ENCODE measurements around the gene KIF5A.
"Not testable (repeated sequence)": the region's sequence is repeated elsewhere in the genome, so short reads cannot be mapped to it uniquely, and the experiment has no call there.

KIF5A gene

GRCh38 chr12:57585156-57585555 lies 35.3 kb downstream of the KIF5A start:
- no peak for DNase-seq

- no peak for DNase-seq
These were observed 36.3 kb downstream of the KIF5A start for GRCh38 chr12:57586128-57586527.

DNA sequence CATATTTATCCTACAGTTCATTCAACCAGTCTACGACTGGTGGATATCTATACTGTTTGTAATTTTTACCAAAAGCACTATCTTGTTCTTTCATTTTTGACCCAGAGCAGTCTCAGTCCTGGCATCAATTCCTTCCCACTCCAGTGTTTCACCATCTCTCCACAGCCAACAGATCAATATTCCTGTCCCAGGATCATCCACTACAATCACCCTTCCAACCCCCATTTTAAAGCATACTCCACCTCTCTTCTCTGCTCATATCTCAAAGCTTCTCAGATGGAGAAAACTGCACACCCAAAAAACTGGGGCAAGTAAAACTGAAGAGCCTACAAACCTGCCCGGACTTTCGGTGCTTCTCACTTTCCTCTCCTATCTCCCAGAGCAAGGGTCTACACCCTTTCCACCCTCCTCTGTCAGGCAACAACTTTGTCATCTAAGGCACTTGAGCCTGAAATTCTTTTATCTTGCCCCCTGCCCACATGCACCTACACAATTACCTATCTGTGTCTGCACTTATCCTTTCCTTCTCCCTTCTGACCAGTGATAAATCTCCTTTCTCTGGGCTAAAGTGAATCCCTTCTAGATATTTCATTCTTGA lies 37.1 kb downstream of the KIF5A start:
- DNase-seq, result no peak

DNA sequence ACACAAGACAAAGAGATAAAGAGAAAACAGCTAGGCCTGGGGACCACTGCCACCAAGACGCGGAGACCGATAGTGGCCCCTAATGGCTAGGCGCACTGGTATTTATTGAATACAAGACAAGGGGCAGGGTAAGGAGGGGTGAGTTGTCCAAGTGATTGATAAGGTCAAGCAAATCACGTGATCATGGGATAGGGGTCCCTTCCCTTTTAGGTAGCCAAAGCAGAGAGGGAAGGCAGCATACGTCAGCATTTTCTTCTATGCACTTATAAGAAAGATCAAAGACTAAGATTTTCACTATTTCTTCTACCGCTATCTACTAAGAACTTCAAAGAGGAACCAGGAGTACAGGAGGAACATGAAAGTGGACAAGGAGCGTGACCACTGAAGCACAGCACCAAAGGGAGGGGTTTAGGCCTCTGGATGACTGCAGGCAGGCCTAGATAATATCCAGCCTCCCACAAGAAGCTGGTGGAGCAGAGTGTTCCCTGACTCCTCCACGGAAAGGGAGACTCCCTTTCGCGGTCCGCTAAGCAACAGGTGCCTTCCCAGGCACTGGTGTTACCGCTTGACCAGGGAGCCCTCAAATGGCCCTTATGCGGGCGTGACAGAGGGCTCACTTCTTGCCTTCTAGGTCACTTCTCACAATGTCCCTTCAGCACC lies 39.2 kb downstream of the KIF5A start:
- DNase-seq, result not testable (repeated sequence)

DNA sequence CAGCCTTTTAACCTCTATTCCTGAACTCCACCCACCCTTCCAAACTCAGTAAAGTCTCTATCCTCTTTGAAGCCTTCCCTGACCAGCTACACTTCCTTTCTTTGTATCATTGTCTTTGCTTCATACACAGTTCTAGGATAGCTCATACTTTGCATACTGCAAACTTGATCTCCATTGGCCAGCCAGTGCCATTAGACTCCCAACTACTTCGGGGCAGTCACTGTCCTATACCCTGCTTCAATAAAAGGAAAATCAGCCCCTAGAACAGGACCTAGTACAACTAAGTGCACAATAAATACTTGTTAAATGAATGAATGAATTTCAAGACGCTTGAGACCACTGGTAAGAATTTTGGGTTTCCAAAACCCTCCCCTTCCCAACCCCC lies 40.6 kb downstream of the KIF5A start:
- DNase-seq, result no peak

GRCh38 chr12:57590864-57591781 lies 41.3 kb downstream of the KIF5A start, which contains the start of gene PIP4K2C:
Gene PIP4K2C, plus strand, starts transcription at chr12:57591192. Its CDS starts 98 bp downstream, at chr12:57591290.
- peak; percentile 87 for DNase-seq

GRCh38 chr12:57591782-57592325 lies 42.0 kb downstream of the KIF5A start:
- no peak for DNase-seq

DNA sequence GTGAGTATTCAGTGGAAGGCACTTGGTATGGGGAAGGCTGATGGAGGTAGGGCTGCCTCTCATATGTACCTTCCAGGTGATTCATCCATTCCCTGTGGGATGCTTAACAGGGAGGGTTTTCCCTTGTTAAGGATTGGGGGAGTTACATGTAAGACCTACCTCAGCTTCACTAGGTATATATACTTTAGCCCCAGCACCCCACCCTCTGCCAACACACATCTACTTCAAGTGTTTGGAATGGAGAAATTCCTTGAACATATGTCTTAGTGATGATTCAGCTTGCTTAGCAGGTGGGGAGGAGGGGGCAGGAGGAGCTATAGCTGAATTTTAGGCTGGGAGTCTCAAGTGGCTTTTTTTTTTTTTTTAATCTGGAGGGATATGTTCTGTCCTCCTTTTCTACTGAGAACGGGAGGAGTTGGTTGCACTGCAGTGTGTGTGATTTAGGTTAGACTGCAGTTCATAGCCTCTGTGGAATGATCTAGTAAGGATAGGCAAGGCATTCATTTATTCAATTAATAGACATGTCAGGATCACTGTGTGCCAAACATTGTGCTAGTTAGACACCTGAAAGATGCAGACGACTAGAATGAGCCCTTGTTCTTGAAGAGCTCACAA lies 42.8 kb downstream of the KIF5A start:
- no peak for DNase-seq

- DNase-seq, result no peak
These were observed 43.3 kb downstream of the KIF5A start for GRCh38 chr12:57593187-57593586.

DNA sequence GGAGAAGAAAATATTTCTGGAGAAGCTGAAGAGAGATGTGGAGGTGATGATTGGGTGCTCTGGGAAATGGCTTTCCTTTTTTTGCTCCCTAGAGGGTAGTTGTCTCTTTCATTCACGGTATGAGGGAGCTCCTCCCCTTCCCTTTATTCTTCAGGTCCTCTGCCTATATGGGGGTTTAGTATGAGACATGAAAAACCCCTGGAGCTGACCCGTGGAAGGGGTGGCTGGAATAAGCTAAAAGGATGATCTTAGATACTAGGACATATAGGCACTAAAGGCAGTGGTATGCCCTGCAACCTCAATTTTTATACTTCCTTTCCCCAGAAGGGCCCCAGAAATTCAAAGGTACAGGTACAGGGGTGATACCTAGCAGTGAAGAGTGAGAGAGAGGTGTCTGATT lies 50.6 kb downstream of the KIF5A start:
- DNase-seq, result no peak

DNA sequence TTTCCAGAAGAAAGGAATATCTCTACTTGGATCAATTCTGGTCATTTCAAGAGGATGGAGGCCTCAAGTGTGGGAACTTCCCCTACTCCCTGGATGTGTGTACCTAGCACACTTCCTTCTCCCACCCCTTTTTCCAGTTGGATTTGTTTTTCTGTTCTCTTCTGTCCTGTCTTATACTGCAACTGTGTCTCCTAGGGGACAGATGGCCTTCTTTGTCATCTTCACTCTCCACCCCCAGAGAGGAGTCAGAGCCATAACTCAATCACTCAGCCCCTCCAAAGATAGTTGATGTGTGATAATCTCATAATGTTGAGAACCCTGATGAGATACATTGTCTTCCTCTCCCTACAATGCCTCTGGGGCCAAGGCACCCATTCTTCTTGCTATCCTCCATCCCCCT lies 52.7 kb downstream of the KIF5A start:
- DNase-seq, result no peak

- no peak for DNase-seq
These were observed 53.5 kb downstream of the KIF5A start for GRCh38 chr12:57603324-57603723.

- DNase-seq, result no peak
These were observed 54.1 kb downstream of the KIF5A start for GRCh38 chr12:57603815-57604453.

GRCh38 chr12:57604454-57604991 lies 54.7 kb downstream of the KIF5A start, which contains the start of gene DTX3:
Gene DTX3, plus strand, starts transcription at chr12:57604824. Its CDS starts 1,694 bp downstream, at chr12:57606518.
- peak; percentile 44 for DNase-seq

- DNase-seq, result no peak
These were observed 55.4 kb downstream of the KIF5A start for GRCh38 chr12:57604992-57605810.

- no peak for DNase-seq
These were observed 56.0 kb downstream of the KIF5A start for GRCh38 chr12:57605811-57606311.

DNA sequence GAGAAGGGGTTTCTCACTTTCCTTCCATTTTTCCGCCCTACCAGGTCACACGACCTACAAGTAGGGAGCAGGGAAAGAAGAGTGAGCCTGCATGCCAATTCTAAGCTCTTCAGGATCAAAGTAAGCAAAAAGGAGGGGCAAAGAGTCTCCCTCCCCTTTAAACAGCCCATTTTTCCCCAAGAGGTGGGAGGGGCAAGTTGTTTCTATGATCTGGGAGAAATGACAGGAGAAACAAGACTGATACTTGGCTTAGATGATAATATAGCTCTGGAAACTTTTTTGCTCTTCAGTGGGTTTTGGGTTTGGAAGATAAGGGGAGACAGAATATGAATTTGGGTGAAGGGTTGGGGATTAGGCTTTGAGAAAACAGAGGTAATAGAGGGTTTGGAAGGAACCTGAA lies 56.6 kb downstream of the KIF5A start:
- DNase-seq, result no peak

DNA sequence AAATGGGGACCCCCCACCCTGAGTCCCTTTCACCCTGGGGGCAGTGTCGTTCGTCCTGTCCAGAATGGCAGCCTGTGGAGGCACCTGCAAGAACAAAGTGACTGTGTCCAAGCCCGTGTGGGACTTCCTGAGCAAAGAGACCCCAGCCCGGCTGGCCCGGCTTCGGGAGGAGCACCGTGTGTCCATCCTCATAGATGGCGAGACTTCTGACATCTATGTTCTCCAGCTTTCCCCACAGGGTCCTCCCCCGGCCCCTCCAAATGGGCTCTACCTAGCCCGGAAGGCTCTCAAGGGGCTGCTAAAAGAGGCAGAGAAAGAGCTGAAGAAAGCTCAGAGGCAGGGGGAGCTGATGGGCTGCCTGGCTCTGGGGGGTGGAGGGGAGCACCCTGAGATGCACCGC lies 57.0 kb downstream of the KIF5A start:
- DNase-seq, result no peak

DNA sequence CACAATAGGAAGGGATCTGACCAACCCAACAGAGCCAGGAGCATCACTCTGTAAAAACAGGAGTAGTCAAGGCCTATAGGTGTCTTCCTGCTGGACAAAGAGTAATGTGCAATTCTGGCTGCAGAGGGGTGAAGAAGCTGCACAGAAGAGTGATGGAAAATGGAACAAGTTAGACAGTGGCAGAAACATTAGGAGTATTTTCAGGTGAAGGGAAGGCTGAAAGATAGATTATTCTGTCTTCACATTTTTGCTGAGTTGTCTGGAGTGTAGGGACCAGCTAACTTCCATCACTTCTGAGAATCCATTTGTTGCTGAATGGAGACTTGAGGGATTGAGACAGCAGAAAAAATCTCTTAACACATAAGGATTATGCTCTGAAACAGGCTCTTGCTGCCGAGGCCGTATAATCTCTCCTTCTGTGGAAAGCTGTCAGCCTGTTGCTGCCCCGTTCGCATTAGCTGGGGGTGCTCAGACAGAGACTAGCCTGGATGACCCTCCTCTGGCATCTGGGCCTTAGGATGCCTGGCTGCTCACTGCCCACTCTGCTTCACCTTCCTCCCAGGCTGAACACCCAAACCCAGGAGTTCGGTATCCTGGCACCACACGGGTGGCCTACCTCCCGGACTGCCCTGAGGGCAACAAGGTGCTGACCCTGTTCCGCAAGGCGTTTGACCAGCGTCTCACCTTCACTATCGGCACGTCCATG lies 58.3 kb downstream of the KIF5A start:
- no peak for DNase-seq

DNA sequence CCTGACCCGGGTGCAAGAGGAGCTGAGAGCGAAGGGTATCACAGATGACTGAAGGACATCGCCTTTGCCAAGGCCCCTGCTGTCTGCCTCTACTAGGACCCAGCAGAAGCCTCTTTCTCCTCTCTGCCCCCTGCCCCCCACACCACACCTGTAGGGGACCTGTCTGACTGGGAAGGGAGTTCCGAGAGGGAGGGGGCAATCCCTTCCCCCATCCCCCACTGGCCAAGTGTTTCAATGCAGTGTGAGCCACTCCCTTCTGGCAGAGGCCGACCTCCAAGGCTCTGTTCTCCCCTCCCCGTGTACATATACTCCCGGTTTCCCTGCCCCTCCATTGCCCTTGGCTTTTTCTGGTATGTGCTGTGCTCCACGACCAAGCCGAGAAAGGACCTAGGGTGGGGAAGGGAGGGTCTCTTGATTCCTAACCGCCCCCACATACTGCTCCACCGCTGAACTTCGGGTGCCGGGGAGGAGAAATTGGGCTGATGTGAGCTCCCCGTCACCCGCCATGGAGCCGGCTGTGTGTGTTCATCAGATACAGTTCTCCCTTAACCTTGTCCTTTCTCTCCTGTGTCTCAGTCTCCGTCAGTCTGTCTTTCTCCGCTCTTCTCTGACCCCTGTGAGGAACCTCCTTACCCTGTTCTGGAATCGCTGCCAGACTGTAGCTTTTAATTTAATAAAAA lies 59.4 kb downstream of the KIF5A start:
- no peak for DNase-seq
